Measurements from ENCODE around the gene INTS6. TPM values are rescaled to one million over a fixed set of nuclear protein-coding genes. Genes with fewer than 3 reads are reported as not detected.

Gene INTS6
- total RNA-seq, 4 donors from 2014 or later, result 34.3 to 56.9 (median 53.0) TPM

GRCh38 chr13:51475727-51476501 lies 23.1 kb upstream of the INTS6 start:
- TF ChIP-seq, protein P1, sequence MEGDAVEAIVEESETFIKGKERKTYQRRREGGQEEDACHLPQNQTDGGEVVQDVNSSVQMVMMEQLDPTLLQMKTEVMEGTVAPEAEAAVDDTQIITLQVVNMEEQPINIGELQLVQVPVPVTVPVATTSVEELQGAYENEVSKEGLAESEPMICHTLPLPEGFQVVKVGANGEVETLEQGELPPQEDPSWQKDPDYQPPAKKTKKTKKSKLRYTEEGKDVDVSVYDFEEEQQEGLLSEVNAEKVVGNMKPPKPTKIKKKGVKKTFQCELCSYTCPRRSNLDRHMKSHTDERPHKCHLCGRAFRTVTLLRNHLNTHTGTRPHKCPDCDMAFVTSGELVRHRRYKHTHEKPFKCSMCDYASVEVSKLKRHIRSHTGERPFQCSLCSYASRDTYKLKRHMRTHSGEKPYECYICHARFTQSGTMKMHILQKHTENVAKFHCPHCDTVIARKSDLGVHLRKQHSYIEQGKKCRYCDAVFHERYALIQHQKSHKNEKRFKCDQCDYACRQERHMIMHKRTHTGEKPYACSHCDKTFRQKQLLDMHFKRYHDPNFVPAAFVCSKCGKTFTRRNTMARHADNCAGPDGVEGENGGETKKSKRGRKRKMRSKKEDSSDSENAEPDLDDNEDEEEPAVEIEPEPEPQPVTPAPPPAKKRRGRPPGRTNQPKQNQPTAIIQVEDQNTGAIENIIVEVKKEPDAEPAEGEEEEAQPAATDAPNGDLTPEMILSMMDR (IDR thresholded peaks at IDR 0.05), result no peak
- TF ChIP-seq POLR2A (IDR thresholded peaks at IDR 0.05), result no peak
- Histone ChIP-seq H3K9me3 (no peaks in the 10 kb centered on the region), H3K27me3 (no peaks in the 10 kb centered on the region), H3K27ac (no peak overlapping the region), H3K36me3 (no peaks in the 10 kb centered on the region), H3K4me3 (no peak overlapping the region), H3K4me1 (no peaks in the 10 kb centered on the region)
- DNase-seq, result no peak
- intact Hi-C loops (cut with DNase I; ENCODE audit: low total_unique reads), result no loop called here

- no peak overlapping the region for H3K4me3 ChIP-seq
- H3K36me3 ChIP-seq, result no peaks in the 10 kb centered on the region
- no peaks in the 10 kb centered on the region for H3K27me3 ChIP-seq
- no peak for DNase-seq
- H3K27ac ChIP-seq, result no peak overlapping the region
- no peaks in the 10 kb centered on the region for H3K4me1 ChIP-seq
- intact Hi-C loops (cut with DNase I; ENCODE audit: low total_unique reads), result no loop called here
- TF ChIP-seq POLR2A (IDR thresholded peaks at IDR 0.05), result no peak
- TF ChIP-seq, protein P1 (IDR thresholded peaks at IDR 0.05), result no peak
- H3K9me3 ChIP-seq, result no peaks in the 10 kb centered on the region
Measured at GRCh38 chr13:51469790-51470189, 17.0 kb upstream of the INTS6 start.

DNA sequence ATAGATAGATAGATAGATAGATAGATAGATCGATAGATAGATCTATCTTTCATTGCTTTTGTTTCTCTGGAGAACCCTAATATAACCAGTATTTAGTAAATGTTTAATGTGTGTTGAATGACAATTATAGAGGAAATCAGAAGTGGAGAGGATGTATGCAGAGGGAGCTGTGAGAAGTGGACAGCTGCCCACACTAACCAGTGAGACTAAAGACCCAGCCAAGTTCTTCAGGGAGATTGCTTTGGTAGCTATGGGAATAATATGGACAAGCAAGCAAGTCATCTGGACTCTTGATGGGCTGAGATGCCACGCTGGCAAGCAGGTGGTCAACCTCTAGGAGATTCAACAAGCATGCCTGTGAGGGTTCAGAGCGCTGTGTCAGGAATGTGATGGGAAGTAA lies 14.9 kb upstream of the INTS6 start:
- TF ChIP-seq, protein P1 (IDR thresholded peaks at IDR 0.05), result no peak
- TF ChIP-seq POLR2A (IDR thresholded peaks at IDR 0.05), result no peak
- H3K27ac ChIP-seq, result no peak overlapping the region
- no peaks in the 10 kb centered on the region for H3K9me3 ChIP-seq
- H3K4me3 ChIP-seq, result no peak overlapping the region
- H3K36me3 ChIP-seq, result no peaks in the 10 kb centered on the region
- H3K4me1 ChIP-seq, result no peaks in the 10 kb centered on the region
- no peaks in the 10 kb centered on the region for H3K27me3 ChIP-seq
- intact Hi-C loops (cut with DNase I; ENCODE audit: low total_unique reads), result no loop called here
- no peak for DNase-seq

GRCh38 chr13:51465124-51465523 lies 12.3 kb upstream of the INTS6 start:
- H3K27me3 ChIP-seq, result no peaks in the 10 kb centered on the region
- H3K4me3 ChIP-seq, result no peak overlapping the region
- no peaks in the 10 kb centered on the region for H3K9me3 ChIP-seq
- no peak for DNase-seq
- H3K27ac ChIP-seq, result no peak overlapping the region
- intact Hi-C loops (cut with DNase I; ENCODE audit: low total_unique reads), result no loop called here
- no peaks in the 10 kb centered on the region for H3K4me1 ChIP-seq
- no peak for TF ChIP-seq POLR2A (IDR thresholded peaks at IDR 0.05)
- TF ChIP-seq, protein P1 (IDR thresholded peaks at IDR 0.05), result no peak
- H3K36me3 ChIP-seq, result no peaks in the 10 kb centered on the region

- no peak overlapping the region for H3K27ac ChIP-seq
- intact Hi-C loops (cut with DNase I; ENCODE audit: low total_unique reads), result loop anchor here (10.0 kb wide), 2 partner anchors 278 to 348 kb away; partner anchors contain the start of gene DHRS12
- no peak overlapping the region for H3K4me3 ChIP-seq
- no peaks in the 10 kb centered on the region for H3K36me3 ChIP-seq
- H3K9me3 ChIP-seq, result no peaks in the 10 kb centered on the region
- no peaks in the 10 kb centered on the region for H3K27me3 ChIP-seq
- no peak for DNase-seq
- H3K4me1 ChIP-seq, result peaks cover 0 to 7% of the 10 kb centered on the region in 2 donors
- TF ChIP-seq POLR2A (IDR thresholded peaks at IDR 0.05), result no peak
- TF ChIP-seq, protein P1 (IDR thresholded peaks at IDR 0.05), result no peak
Measured at GRCh38 chr13:51457086-51457815, 4.4 kb upstream of the INTS6 start.
